Measurements from ENCODE around the gene CARD19. TPM values are rescaled to one million over a fixed set of nuclear protein-coding genes. Genes with fewer than 3 reads are reported as not detected.

CARD19 gene
- total and polyA plus RNA-seq, 2 experiments from 2014 or later: 36.8 to 48.3 TPM

DNA sequence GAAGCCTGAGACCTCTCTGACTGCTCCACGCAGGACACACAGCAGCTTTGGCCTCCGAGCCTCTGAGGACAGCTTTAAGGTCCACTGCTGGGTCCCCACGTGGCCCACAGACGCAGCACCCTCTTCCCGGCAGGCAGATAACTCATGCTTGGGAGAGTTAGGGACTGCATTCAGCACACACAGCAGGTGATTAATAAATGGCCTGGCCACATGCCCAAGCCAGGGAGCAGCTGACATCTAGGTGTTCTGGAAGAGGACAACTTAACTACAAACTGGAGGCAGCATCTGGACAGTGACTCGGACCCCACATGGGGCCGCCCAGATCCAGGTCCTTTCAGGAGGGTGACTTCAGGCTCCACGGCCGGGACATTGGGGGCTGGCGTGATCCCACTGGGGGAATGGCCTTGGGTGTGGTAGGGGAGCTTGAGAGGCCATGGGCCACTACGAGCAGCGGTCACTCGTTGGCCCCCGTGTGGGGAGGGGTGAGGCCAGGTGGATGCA, 26.8 kb downstream of the CARD19 start (continued):
- TF ChIP-seq, protein P1, sequence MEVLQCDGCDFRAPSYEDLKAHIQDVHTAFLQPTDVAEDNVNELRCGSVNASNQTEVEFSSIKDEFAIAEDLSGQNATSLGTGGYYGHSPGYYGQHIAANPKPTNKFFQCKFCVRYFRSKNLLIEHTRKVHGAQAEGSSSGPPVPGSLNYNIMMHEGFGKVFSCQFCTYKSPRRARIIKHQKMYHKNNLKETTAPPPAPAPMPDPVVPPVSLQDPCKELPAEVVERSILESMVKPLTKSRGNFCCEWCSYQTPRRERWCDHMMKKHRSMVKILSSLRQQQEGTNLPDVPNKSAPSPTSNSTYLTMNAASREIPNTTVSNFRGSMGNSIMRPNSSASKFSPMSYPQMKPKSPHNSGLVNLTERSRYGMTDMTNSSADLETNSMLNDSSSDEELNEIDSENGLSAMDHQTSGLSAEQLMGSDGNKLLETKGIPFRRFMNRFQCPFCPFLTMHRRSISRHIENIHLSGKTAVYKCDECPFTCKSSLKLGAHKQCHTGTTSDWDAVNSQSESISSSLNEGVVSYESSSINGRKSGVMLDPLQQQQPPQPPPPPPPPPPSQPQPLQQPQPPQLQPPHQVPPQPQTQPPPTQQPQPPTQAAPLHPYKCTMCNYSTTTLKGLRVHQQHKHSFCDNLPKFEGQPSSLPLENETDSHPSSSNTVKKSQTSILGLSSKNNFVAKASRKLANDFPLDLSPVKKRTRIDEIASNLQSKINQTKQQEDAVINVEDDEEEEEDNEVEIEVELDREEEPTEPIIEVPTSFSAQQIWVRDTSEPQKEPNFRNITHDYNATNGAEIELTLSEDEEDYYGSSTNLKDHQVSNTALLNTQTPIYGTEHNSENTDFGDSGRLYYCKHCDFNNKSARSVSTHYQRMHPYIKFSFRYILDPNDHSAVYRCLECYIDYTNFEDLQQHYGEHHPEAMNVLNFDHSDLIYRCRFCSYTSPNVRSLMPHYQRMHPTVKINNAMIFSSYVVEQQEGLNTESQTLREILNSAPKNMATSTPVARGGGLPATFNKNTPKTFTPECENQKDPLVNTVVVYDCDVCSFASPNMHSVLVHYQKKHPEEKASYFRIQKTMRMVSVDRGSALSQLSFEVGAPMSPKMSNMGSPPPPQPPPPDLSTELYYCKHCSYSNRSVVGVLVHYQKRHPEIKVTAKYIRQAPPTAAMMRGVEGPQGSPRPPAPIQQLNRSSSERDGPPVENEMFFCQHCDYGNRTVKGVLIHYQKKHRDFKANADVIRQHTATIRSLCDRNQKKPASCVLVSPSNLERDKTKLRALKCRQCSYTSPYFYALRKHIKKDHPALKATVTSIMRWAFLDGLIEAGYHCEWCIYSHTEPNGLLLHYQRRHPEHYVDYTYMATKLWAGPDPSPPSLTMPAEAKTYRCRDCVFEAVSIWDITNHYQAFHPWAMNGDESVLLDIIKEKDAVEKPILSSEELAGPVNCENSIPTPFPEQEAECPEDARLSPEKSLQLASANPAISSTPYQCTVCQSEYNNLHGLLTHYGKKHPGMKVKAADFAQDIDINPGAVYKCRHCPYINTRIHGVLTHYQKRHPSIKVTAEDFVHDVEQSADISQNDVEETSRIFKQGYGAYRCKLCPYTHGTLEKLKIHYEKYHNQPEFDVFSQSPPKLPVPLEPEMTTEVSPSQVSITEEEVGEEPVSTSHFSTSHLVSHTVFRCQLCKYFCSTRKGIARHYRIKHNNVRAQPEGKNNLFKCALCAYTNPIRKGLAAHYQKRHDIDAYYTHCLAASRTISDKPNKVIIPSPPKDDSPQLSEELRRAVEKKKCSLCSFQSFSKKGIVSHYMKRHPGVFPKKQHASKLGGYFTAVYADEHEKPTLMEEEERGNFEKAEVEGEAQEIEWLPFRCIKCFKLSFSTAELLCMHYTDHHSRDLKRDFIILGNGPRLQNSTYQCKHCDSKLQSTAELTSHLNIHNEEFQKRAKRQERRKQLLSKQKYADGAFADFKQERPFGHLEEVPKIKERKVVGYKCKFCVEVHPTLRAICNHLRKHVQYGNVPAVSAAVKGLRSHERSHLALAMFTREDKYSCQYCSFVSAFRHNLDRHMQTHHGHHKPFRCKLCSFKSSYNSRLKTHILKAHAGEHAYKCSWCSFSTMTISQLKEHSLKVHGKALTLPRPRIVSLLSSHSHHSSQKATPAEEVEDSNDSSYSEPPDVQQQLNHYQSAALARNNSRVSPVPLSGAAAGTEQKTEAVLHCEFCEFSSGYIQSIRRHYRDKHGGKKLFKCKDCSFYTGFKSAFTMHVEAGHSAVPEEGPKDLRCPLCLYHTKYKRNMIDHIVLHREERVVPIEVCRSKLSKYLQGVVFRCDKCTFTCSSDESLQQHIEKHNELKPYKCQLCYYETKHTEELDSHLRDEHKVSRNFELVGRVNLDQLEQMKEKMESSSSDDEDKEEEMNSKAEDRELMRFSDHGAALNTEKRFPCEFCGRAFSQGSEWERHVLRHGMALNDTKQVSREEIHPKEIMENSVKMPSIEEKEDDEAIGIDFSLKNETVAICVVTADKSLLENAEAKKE (CRISPR knock-in tag; IDR thresholded peaks at IDR 0.05): no peak
- no peak for TF ChIP-seq CREB1 (CRISPR knock-in tag; IDR thresholded peaks at IDR 0.05; ENCODE audit: low read depth)
- TF ChIP-seq, protein P2, sequence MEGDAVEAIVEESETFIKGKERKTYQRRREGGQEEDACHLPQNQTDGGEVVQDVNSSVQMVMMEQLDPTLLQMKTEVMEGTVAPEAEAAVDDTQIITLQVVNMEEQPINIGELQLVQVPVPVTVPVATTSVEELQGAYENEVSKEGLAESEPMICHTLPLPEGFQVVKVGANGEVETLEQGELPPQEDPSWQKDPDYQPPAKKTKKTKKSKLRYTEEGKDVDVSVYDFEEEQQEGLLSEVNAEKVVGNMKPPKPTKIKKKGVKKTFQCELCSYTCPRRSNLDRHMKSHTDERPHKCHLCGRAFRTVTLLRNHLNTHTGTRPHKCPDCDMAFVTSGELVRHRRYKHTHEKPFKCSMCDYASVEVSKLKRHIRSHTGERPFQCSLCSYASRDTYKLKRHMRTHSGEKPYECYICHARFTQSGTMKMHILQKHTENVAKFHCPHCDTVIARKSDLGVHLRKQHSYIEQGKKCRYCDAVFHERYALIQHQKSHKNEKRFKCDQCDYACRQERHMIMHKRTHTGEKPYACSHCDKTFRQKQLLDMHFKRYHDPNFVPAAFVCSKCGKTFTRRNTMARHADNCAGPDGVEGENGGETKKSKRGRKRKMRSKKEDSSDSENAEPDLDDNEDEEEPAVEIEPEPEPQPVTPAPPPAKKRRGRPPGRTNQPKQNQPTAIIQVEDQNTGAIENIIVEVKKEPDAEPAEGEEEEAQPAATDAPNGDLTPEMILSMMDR (conservative IDR thresholded peaks at IDR 0.05; ENCODE audit: low read depth in 2 of 2): no peak

DNA sequence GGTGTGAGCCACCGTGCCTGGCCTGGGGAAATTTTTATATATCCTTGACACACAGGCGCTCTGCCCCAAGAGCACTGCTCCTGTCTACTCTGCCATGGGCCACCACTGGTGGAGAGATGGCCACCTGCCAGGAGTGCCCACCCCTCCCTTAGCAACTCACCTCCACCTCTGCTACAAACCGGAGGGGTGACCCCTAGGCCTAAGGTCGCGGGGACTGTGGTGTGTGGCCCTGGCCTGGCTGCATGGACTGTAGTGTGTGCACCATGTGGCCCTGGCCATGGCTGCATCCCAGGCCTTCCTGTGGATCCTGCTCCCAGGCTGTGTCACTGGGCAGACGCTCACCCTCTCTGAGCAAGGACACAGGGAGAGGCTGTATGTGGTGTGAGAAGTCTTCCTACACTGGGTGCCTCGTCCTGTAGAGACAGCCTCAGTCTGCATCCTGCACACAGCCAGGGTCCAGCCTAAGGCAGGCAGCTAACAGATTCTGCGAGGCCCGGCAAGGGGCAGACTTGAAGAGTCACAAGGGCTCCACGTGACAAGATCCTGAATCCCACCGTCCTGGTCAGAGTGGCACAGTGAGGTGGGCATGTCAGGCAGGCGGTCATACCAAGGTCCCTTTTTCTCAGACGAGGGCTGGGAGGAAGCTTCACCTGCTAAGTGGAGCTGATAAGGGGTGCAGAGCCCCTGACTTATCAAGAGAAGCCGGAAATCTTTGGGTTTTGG, 27.7 kb downstream of the CARD19 start:
- Mint-ChIP-seq H3K4me3 (no peak overlapping the region), H3K27ac (no peak overlapping the region), H3K4me1 (peaks cover 18% of the 10 kb centered on the region), H3K9me3 (no peaks in the 10 kb centered on the region), H3K27me3 (ENCODE audit: insufficient read depth, low read depth, poor library complexity) (peaks cover 5% of the 10 kb centered on the region), H3K36me3 (ENCODE audit: low read depth) (peaks cover 5% of the 10 kb centered on the region; the same call in 2 of the 3 replicates)
- no peaks in the 10 kb centered on the region for H3K79me2 ChIP-seq (replicated peaks; ENCODE audit: insufficient read depth)
- DNase-seq (ENCODE audit: low spot score) (no peak), ATAC-seq (no peak)
- no peaks in the 10 kb centered on the region for H4K20me1 ChIP-seq (replicated peaks; ENCODE audit: insufficient read depth)
- no peaks in the 10 kb centered on the region for H3K27me3 ChIP-seq (ENCODE audit: insufficient read depth)
- no peak overlapping the region for H2AFZ ChIP-seq
- no peaks in the 10 kb centered on the region for H3K36me3 ChIP-seq (ENCODE audit: insufficient read depth)
- H3K4me2 ChIP-seq: no peak overlapping the region
- no peaks in the 10 kb centered on the region for H3F3A ChIP-seq (replicated peaks; ENCODE audit: low read depth)
- H3K4me3 ChIP-seq: no peak overlapping the region
- no peaks in the 10 kb centered on the region for H3K9me2 ChIP-seq (ENCODE audit: insufficient read depth)
- H3K27ac ChIP-seq (ENCODE audit: low read depth): no peak overlapping the region
- peaks cover 8% of the 10 kb centered on the region for H3K4me1 ChIP-seq (ENCODE audit: insufficient read depth)
- TF ChIP-seq NANOG (IDR thresholded peaks at IDR 0.05; ENCODE audit: borderline replicate concordance) (no peak), JUNB (IDR thresholded peaks at IDR 0.05; ENCODE audit: unreplicated experiment) (no peak), EZH2phosphoT487 (IDR thresholded peaks at IDR 0.05; ENCODE audit: unreplicated experiment) (no peak)
- TF ChIP-seq, protein P2 (conservative IDR thresholded peaks at IDR 0.05; ENCODE audit: low read depth in 2 of 2): no peak
